Hepatocyte (in vitro differentiated cells): ENCODE measurements around the gene GRHL1. TPM values are rescaled to one million over a fixed set of nuclear protein-coding genes. Genes with fewer than 3 reads are reported as not detected.

Experiments
- DNase-seq: peaks from one replicate; pipeline ENCODE4 v3.0.0-alpha.2; 2016; ENCODE audit warnings: low spot score
- H2AFZ ChIP-seq: fragments of 200-600 bp; sonication (generic); 2 replicates; pipeline ENCODE4 v1.6.0; 2016; ENCODE audit warnings: antibody characterized with exemption, mild to moderate bottlenecking
- H3K27ac ChIP-seq: fragments of 200-600 bp; sonication (generic); 2 replicates; pipeline ENCODE4 v1.5.1; 2016; ENCODE audit warnings: mild to moderate bottlenecking
- H3K27me3 ChIP-seq: fragments of 200-600 bp; sonication (generic); 2 replicates; pipeline ENCODE4 v1.6.1; 2016
- H3K36me3 ChIP-seq: fragments of 200-600 bp; sonication (generic); replicated peaks from 2 replicates; pipeline ENCODE4 v1.5.1; 2016; ENCODE audit warnings: low read depth; ENCODE audit not compliant: insufficient read depth
- H3K4me1 ChIP-seq: fragments of 200-600 bp; sonication (generic); 2 replicates; pipeline ENCODE4 v1.5.1; 2016; ENCODE audit warnings: mild to moderate bottlenecking, moderate library complexity; ENCODE audit not compliant: insufficient read depth
- H3K4me2 ChIP-seq: fragments of 200-600 bp; sonication (generic); 2 replicates; pipeline ENCODE4 v1.6.0; 2016
- H3K4me3 ChIP-seq: fragments of 200-600 bp; sonication (generic); 2 replicates; pipeline ENCODE4 v1.5.1; 2016; ENCODE audit warnings: mild to moderate bottlenecking
- H3K79me2 ChIP-seq: fragments of 200-600 bp; sonication (generic); 2 replicates; pipeline ENCODE4 v1.6.0; 2017; ENCODE audit warnings: mild to moderate bottlenecking
- H3K9me2 ChIP-seq: fragments of 200-600 bp; sonication (generic); replicated peaks from 2 replicates; pipeline ENCODE4 v1.6.0; 2017; ENCODE audit warnings: mild to moderate bottlenecking; ENCODE audit not compliant: insufficient read depth
- H3K9me3 ChIP-seq: fragments of 200-600 bp; sonication (generic); 2 replicates; pipeline ENCODE4 v1.5.1; 2016; ENCODE audit warnings: low read depth, mild to moderate bottlenecking
- H4K20me1 ChIP-seq: fragments of 200-600 bp; sonication (generic); 2 replicates; pipeline ENCODE4 v1.6.0; 2016; ENCODE audit warnings: mild to moderate bottlenecking; ENCODE audit not compliant: insufficient read depth, poor library complexity, severe bottlenecking
- EZH2 ChIP-seq: fragments of 200-600 bp; sonication (generic); IDR thresholded peaks from 2 replicates; pipeline ENCODE4 v1.6.1; 2016; ENCODE audit warnings: antibody characterized with exemption, mild to moderate bottlenecking, borderline replicate concordance
- EZH2phosphoT487 ChIP-seq: fragments of 200-600 bp; sonication (generic); IDR thresholded peaks from one replicate; pipeline ENCODE4 v1.6.1; 2018; ENCODE audit warnings: antibody characterized with exemption, mild to moderate bottlenecking, low read depth, moderate library complexity; ENCODE audit not compliant: unreplicated experiment, severe bottlenecking
- WGBS: methylation state at CpG from one replicate; pipeline ENCODE4 v1.1.6; 2016; ENCODE audit warnings: low lambda C conversion rate; ENCODE audit errors: missing lambda C conversion rate; 5-methylcytosine and 5-hydroxymethylcytosine counted together
- polyA plus RNA-seq: library from polyadenylated mRNA; unstranded; fragments of >200 nt; fragmentation: Nextera tagmentation; extraction: Ambion mirVana; gene quantifications from 2 replicates; pipeline ENCODE4 v1.2.1, GENCODE V29; 2016
- total RNA-seq: library from RNA; depleted of rRNA; stranded (reverse); fragments of >200 nt; gene quantifications from 2 replicates; pipeline ENCODE4 v1.2.3, GENCODE V29; 2014
- TF ChIP-seq, protein P1 (sequence below): fragments of 200-600 bp; sonication (generic); IDR thresholded peaks from 2 replicates; pipeline ENCODE4 v1.5.1; 2016; ENCODE audit warnings: antibody characterized with exemption, mild to moderate bottlenecking; ENCODE audit not compliant: poor library complexity

The GRHL1 gene
- total and polyA plus RNA-seq, 2 experiments from 2014 or later, result 4.0 to 10.9 TPM

DNA sequence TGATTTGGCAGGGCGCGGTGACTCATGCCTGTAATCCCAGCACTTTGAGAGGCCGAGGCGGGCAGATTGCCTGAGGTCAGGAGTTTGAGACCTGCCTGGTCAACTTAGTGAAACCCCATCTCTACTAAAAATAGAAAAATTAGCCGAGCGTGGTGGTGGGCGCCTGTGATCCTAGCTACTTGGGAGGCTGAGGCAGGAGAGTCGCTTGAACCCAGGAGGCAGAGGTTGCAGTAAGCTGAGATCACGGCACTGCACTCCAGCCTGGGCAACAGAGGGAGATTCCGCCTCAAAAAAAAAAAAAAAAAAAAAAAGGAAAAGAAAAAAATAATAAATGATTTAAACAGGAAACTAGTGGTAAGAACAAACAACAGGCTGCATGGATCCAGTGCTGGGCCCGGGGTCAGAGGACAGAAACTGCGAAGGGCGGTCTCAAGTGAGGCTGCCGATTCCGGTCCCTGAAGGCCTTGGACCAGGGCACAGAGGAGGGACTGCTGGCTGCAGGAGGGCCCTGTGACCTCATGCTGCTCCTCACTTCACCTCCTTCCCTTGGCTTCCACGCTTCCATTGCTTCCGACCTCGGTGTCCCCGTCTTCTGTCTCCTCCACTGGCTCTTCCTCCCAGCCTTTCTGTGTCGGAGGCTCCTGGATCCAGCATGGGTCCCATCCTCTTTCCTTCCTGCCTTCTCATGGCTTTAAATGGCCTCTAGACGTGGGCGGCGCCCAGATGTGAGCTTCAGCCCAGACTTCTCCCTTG, 2.1 kb upstream of the GRHL1 start:
- no peak for DNase-seq
- Histone ChIP-seq H3K9me3 (no peaks in the 10 kb centered on the region), H3K4me1 (peaks cover 13% of the 10 kb centered on the region), H4K20me1 (no peaks in the 10 kb centered on the region), H2AFZ (no peak overlapping the region), H3K9me2 (no peaks in the 10 kb centered on the region), H3K79me2 (no peaks in the 10 kb centered on the region), H3K36me3 (no peaks in the 10 kb centered on the region), H3K27ac (no peak overlapping the region), H3K4me2 (no peak overlapping the region), H3K27me3 (no peaks in the 10 kb centered on the region), H3K4me3 (no peak overlapping the region)
- no peak for TF ChIP-seq EZH2phosphoT487
- TF ChIP-seq, protein P1, sequence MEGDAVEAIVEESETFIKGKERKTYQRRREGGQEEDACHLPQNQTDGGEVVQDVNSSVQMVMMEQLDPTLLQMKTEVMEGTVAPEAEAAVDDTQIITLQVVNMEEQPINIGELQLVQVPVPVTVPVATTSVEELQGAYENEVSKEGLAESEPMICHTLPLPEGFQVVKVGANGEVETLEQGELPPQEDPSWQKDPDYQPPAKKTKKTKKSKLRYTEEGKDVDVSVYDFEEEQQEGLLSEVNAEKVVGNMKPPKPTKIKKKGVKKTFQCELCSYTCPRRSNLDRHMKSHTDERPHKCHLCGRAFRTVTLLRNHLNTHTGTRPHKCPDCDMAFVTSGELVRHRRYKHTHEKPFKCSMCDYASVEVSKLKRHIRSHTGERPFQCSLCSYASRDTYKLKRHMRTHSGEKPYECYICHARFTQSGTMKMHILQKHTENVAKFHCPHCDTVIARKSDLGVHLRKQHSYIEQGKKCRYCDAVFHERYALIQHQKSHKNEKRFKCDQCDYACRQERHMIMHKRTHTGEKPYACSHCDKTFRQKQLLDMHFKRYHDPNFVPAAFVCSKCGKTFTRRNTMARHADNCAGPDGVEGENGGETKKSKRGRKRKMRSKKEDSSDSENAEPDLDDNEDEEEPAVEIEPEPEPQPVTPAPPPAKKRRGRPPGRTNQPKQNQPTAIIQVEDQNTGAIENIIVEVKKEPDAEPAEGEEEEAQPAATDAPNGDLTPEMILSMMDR, result no peak
- WGBS, result 96% methylated on average over 22 of the region's 23 CpGs

DNA sequence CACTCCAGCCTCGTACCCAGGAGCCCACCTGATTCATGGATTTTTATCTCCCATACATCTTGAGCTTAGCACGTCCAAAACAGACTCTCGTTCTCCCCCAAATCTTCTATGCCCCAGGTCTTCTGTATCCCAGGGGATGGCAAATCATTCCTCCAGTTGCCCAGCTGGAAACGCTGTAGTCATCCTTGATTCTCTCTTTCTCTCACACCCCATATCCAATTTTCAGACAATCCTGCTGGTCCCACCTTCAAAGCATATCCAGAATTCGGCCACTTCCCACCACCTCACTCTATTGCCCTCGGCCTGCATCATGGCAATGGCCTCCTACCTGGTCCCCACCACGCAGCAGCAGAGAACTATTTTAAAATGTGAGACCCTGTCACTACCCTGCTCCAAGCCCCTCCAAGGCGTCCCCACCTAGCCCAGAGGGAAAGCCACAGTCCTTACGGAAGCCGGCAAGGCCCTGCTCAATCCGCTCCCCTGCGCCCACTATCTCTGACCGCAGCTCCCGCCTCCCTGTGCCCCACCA, 1.4 kb upstream of the GRHL1 start:
- Histone ChIP-seq H4K20me1 (no peaks in the 10 kb centered on the region), H3K27ac (no peak overlapping the region), H3K36me3 (no peaks in the 10 kb centered on the region), H3K9me3 (no peaks in the 10 kb centered on the region), H3K4me2 (peak overlapping the region; percentile 89), H2AFZ (no peak overlapping the region), H3K4me3 (no peak overlapping the region), H3K79me2 (peaks cover 3% of the 10 kb centered on the region), H3K9me2 (no peaks in the 10 kb centered on the region), H3K27me3 (no peaks in the 10 kb centered on the region), H3K4me1 (peaks cover 20% of the 10 kb centered on the region)
- 96% methylated on average over 12 of the region's 14 CpGs for whole genome bisulfite sequencing
- no peak for DNase-seq
- TF ChIP-seq, protein P1, result no peak
- TF ChIP-seq EZH2 (no peak), EZH2phosphoT487 (no peak)

DNA sequence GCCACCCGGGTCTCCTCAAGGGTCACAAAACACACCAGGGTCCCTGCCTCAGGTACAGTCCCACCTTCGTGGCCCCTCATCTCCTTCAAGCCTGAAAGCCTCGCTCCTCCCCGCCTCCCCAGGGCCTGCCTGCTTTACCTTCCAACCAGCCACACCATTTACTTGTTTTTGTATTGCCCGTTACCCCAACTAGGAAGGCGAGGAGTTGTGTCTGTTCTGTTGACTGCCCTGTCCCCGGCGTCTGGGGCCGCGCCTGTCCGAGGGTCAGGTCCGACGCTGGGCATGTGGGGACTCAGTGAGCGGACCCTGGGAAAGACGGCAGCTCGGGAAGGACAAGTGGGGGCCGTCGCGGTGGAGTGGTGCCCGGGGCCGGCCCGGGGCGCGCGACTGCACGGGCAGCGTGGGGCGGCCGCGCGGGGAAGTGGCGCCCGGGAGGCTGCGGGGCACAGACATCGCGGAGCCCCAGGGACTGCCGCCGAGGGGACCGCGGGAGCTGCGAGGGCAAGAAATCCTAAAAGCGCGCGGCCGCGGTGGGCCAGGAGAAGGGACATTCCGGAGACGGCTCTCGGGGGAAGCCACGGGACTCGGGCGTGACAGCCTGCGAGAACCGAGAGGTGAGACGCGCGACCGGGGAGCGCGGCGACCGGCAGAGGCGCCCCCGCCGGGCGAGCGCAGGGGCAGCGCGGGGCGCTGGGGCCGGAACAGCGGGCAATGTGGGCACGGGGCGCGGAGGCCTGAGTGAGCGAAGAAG, 797 bp upstream of the GRHL1 start:
- TF ChIP-seq, protein P1, result no peak
- no peak for TF ChIP-seq EZH2
- TF ChIP-seq EZH2phosphoT487, result no peak
- Histone ChIP-seq H3K27me3 (no peaks in the 10 kb centered on the region), H4K20me1 (no peaks in the 10 kb centered on the region), H3K79me2 (peaks cover 8% of the 10 kb centered on the region), H3K4me3 (peak overlapping the region; percentile 74), H3K36me3 (no peaks in the 10 kb centered on the region), H2AFZ (peak overlapping the region; percentile 93), H3K4me1 (peaks cover 21% of the 10 kb centered on the region), H3K9me3 (no peaks in the 10 kb centered on the region), H3K9me2 (no peaks in the 10 kb centered on the region), H3K4me2 (peak overlapping the region; percentile 89), H3K27ac (peak overlapping the region; percentile 61)
- DNase-seq, result peak; percentile 74
- 7% methylated on average over 60 of the region's 76 CpGs for WGBS
